HCT116 (cell line): ENCODE results near the gene TSPEAR. TPM values are rescaled to one million over a fixed set of nuclear protein-coding genes. Genes with fewer than 3 reads are reported as not detected.

ENCODE experiments used
- ATAC-seq: fragments of 200-7000 bp; cut with Tn5 transposase; 2 replicates; pipeline ENCODE4 v1.9.1; 2020; ENCODE audit warnings: mild to moderate bottlenecking, moderate library complexity
- BruUV-seq: library from RNA; stranded (reverse); fragments of 400-500 nt; replicated peaks from 2 replicates; lab custom pipeline; 2021; lab: Mats Ljungman, UMichigan
- CTCF ChIA-PET: fragments of 300-600 bp; sonication (Branson Sonifier 250); formaldehyde crosslinking; loops from one replicate; lab custom pipeline; 2021; ENCODE audit warnings: antibody characterized with exemption; lab: Charles Lee
- POLR2A ChIA-PET: fragments of 300-600, 350-600 bp; sonication (Branson Sonifier 250); formaldehyde crosslinking; loops from one replicate; lab custom pipeline; 2021; ENCODE audit warnings: antibody characterized with exemption; lab: Charles Lee
- RAD21 ChIA-PET, 2 experiments: fragments of 300-600 bp; sonication (Branson Sonifier 250); formaldehyde crosslinking; loops; one replicate each; lab custom pipeline; 2023; ENCODE audit warnings: low total read pairs in 2 of 2; ENCODE audit not compliant: uncharacterized antibody in 2 of 2, unreplicated experiment in 2 of 2, low non-redundant PET in 1 of 2; lab: Charles Lee
- DNase-seq: peaks from one replicate; pipeline ENCODE4 v3.0.0-alpha.2; 2010; ENCODE audit warnings: low read depth, low spot score
- H2AFZ ChIP-seq: fragments of 200-600 bp; shearing (Covaris generic), sonication (generic); 2 replicates; pipeline ENCODE4 v1.6.1; 2017; ENCODE audit warnings: low read depth, mixed run types, mixed read lengths, antibody characterized with exemption, low read length; ENCODE audit not compliant: poor library complexity, severe bottlenecking
- H3K27ac ChIP-seq: 2 replicates; pipeline ENCODE4 v1.5.1; 2012; ENCODE audit warnings: low read depth, low read length
- H3K27me3 ChIP-seq: fragments of 200-600 bp; sonication (generic); 2 replicates; pipeline ENCODE4 v1.6.1; 2016; ENCODE audit warnings: mixed run types, low read length, mixed read lengths; ENCODE audit not compliant: insufficient read depth
- H3K36me3 ChIP-seq, 2 experiments: fragments of 200-500 bp in 1 of 2; fragments of 200-600 bp in 1 of 2; sonication (Bioruptor generic) in 1 of 2; sonication (generic) in 1 of 2; 2 replicates each; pipeline versions ENCODE4 v1.5.1 to v1.6.1; 2014 to 2016; ENCODE audit warnings: low read length in 2 of 2, inconsistent platforms in 1 of 2, mixed read lengths in 1 of 2, mixed run types in 1 of 2; ENCODE audit not compliant: insufficient read depth in 2 of 2, control insufficient read depth in 1 of 2
- H3K4me1 ChIP-seq, 2 experiments: fragments of 200-600 bp in 1 of 2; sonication (generic) in 1 of 2; 2 replicates each; pipeline versions ENCODE4 v1.5.1 to v1.6.1; 2012 to 2017; ENCODE audit warnings: low read length in 2 of 2, inconsistent platforms in 1 of 2, mild to moderate bottlenecking in 1 of 2, mixed read lengths in 1 of 2, mixed run types in 1 of 2, moderate library complexity in 1 of 2; ENCODE audit not compliant: insufficient read depth in 2 of 2, control insufficient read depth in 1 of 2
- H3K4me2 ChIP-seq: fragments of 200-600 bp; sonication (generic); 2 replicates; pipeline ENCODE4 v1.6.1; 2017; ENCODE audit warnings: mixed run types, low read length, mixed read lengths
- H3K4me3 ChIP-seq, 2 experiments: fragments of 200-600 bp in 1 of 2; sonication (generic) in 1 of 2; replicated peaks in 1 of 2; 2 replicates each; pipeline ENCODE4 v1.5.1; 2011 to 2016; ENCODE audit warnings: low read length in 2 of 2, control low read depth in 1 of 2, low read depth in 1 of 2, mild to moderate bottlenecking in 1 of 2, mixed read lengths in 1 of 2, mixed run types in 1 of 2
- H3K79me2 ChIP-seq: fragments of 200-600 bp; sonication (generic); 2 replicates; pipeline ENCODE4 v1.6.1; 2017; ENCODE audit warnings: mild to moderate bottlenecking, mixed run types, low read length, moderate library complexity, mixed read lengths; ENCODE audit not compliant: insufficient read depth
- H3K9ac ChIP-seq: fragments of 200-600 bp; sonication (generic); 2 replicates; pipeline ENCODE4 v1.6.1; 2016; ENCODE audit warnings: low read length, mixed read lengths
- H3K9me2 ChIP-seq: fragments of 200-600 bp; sonication (generic), shearing (Covaris generic); 2 replicates; pipeline ENCODE4 v1.6.1; 2017; ENCODE audit warnings: mixed run types, mild to moderate bottlenecking, moderate library complexity; ENCODE audit not compliant: insufficient read depth
- H3K9me3 ChIP-seq, 2 experiments: fragments of 200-500 bp in 1 of 2; fragments of 200-600 bp in 1 of 2; sonication (Bioruptor generic) in 1 of 2; sonication (generic) in 1 of 2; 2 replicates each; pipeline ENCODE4 v1.6.1; 2014 to 2017; ENCODE audit warnings: low read length in 2 of 2, mixed read lengths in 2 of 2, inconsistent platforms in 1 of 2, low read depth in 1 of 2, mild to moderate bottlenecking in 1 of 2, mixed run types in 1 of 2, moderate library complexity in 1 of 2; ENCODE audit not compliant: control insufficient read depth in 1 of 2, insufficient read depth in 1 of 2
- H4K20me1 ChIP-seq: fragments of 200-600 bp; sonication (generic), shearing (Covaris generic); 2 replicates; pipeline ENCODE4 v1.6.1; 2017; ENCODE audit warnings: mixed run types, mild to moderate bottlenecking, moderate library complexity; ENCODE audit not compliant: insufficient read depth
- CBX3 ChIP-seq: IDR thresholded peaks from 2 replicates; pipeline ENCODE4 v1.6.1; 2012; ENCODE audit warnings: low read depth
- EGR1 ChIP-seq: IDR thresholded peaks from 2 replicates; pipeline ENCODE4 v1.6.1; 2012; ENCODE audit warnings: low read depth
- ELF1 ChIP-seq: IDR thresholded peaks from 2 replicates; pipeline ENCODE4 v1.6.1; 2012; ENCODE audit warnings: low read depth, borderline replicate concordance
- POLR2A ChIP-seq: IDR thresholded peaks from 2 replicates; pipeline ENCODE4 v1.7.0; 2011; ENCODE audit warnings: borderline replicate concordance; ENCODE audit not compliant: insufficient read depth, insufficient read length; ENCODE audit errors: extremely low read depth
- SP1 ChIP-seq: IDR thresholded peaks from 2 replicates; pipeline ENCODE4 v1.6.1; 2012; ENCODE audit warnings: low read depth
- SRF ChIP-seq: IDR thresholded peaks from 2 replicates; pipeline ENCODE4 v1.6.1; 2012; ENCODE audit warnings: low read depth
- TCF7L2 ChIP-seq: IDR thresholded peaks from 2 replicates; pipeline ENCODE4 v1.7.0; 2011; ENCODE audit warnings: borderline replicate concordance, inconsistent platforms; ENCODE audit not compliant: insufficient read depth, insufficient read length; ENCODE audit errors: extremely low read depth
- ZFX ChIP-seq: fragments of 450-650 bp; IDR thresholded peaks from 2 replicates; pipeline ENCODE4 v1.6.1; 2017
- ZNF274 ChIP-seq: fragments of 200-500 bp; sonication (Bioruptor generic); IDR thresholded peaks from 2 replicates; pipeline ENCODE4 v1.6.1; 2014; ENCODE audit warnings: mild to moderate bottlenecking, low read depth, low read length, inconsistent platforms
- intact Hi-C: fragments of 100-400 bp; cut with micrococcal nuclease; formaldehyde crosslinking; loops from 2 replicates; pipeline ENCODE4 v1.10.0; 2022
- total RNA-seq: library from RNA; stranded (reverse); gene quantifications from one replicate; pipeline ENCODE4 v1.2.1, GENCODE V29; 2021; ENCODE audit not compliant: unreplicated experiment
- TF ChIP-seq, protein P1 (sequence below): IDR thresholded peaks from 2 replicates; pipeline ENCODE4 v1.6.1; 2012; ENCODE audit warnings: low read depth
- TF ChIP-seq, protein P2 (sequence below): IDR thresholded peaks from 2 replicates; pipeline ENCODE4 v1.6.1; 2011; ENCODE audit warnings: mild to moderate bottlenecking, low read length, moderate library complexity; ENCODE audit not compliant: insufficient replicate concordance; ENCODE audit errors: extremely low read depth

TSPEAR gene
- total RNA-seq, 1 experiment from 2014 or later, result not detected

DNA sequence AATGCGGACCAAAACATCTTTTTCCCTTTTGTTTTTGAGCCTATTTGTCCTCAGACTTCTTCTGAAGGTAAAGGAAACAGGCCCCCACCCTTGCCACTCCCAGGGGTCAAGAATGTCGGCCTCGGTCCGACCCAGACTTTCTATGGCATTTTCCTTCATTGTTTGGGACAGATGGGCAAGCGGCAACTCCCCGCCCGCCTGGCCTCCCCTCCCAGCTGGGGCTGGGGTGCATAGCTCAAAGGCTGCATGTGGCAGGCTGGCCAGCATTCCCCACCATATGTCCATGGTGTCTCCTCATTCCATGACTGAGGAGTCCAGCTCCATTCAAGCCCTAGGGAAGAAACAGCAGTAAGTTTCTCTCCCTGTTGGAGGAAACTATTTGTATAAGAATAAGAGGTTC is 29.4 kb upstream of the TSPEAR start:
- Histone ChIP-seq H2AFZ (no peak overlapping the region), H3K4me3 (no peak overlapping the region), H3K4me1 (no peaks in the 10 kb centered on the region), H3K4me2 (no peak overlapping the region), H3K36me3 (no peaks in the 10 kb centered on the region), H3K27me3 (no peaks in the 10 kb centered on the region), H3K79me2 (no peaks in the 10 kb centered on the region), H3K9me2 (no peaks in the 10 kb centered on the region), H4K20me1 (no peaks in the 10 kb centered on the region), H3K9me3 (no peaks in the 10 kb centered on the region), H3K9ac (no peak overlapping the region), H3K27ac (no peak overlapping the region)
- ChIA-PET CTCF (interaction anchor here (3.0 kb wide), 1 partner anchor 230 kb away, joined by 38 read pairs; no protein-coding TSS in a partner anchor), RAD21 (no interaction called here), POLR2A (no interaction called here)
- ATAC-seq, result no peak
- no TSS peak for BruUV-seq
- intact Hi-C loops, result no loop called here
- TF ChIP-seq SP1 (no peak), TCF7L2 (no peak), ELF1 (no peak), ZNF274 (no peak), POLR2A (no peak), EGR1 (no peak), CBX3 (no peak), SRF (no peak), ZFX (no peak)
- TF ChIP-seq, protein P1, sequence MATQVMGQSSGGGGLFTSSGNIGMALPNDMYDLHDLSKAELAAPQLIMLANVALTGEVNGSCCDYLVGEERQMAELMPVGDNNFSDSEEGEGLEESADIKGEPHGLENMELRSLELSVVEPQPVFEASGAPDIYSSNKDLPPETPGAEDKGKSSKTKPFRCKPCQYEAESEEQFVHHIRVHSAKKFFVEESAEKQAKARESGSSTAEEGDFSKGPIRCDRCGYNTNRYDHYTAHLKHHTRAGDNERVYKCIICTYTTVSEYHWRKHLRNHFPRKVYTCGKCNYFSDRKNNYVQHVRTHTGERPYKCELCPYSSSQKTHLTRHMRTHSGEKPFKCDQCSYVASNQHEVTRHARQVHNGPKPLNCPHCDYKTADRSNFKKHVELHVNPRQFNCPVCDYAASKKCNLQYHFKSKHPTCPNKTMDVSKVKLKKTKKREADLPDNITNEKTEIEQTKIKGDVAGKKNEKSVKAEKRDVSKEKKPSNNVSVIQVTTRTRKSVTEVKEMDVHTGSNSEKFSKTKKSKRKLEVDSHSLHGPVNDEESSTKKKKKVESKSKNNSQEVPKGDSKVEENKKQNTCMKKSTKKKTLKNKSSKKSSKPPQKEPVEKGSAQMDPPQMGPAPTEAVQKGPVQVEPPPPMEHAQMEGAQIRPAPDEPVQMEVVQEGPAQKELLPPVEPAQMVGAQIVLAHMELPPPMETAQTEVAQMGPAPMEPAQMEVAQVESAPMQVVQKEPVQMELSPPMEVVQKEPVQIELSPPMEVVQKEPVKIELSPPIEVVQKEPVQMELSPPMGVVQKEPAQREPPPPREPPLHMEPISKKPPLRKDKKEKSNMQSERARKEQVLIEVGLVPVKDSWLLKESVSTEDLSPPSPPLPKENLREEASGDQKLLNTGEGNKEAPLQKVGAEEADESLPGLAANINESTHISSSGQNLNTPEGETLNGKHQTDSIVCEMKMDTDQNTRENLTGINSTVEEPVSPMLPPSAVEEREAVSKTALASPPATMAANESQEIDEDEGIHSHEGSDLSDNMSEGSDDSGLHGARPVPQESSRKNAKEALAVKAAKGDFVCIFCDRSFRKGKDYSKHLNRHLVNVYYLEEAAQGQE, result no peak
- TF ChIP-seq, protein P2, sequence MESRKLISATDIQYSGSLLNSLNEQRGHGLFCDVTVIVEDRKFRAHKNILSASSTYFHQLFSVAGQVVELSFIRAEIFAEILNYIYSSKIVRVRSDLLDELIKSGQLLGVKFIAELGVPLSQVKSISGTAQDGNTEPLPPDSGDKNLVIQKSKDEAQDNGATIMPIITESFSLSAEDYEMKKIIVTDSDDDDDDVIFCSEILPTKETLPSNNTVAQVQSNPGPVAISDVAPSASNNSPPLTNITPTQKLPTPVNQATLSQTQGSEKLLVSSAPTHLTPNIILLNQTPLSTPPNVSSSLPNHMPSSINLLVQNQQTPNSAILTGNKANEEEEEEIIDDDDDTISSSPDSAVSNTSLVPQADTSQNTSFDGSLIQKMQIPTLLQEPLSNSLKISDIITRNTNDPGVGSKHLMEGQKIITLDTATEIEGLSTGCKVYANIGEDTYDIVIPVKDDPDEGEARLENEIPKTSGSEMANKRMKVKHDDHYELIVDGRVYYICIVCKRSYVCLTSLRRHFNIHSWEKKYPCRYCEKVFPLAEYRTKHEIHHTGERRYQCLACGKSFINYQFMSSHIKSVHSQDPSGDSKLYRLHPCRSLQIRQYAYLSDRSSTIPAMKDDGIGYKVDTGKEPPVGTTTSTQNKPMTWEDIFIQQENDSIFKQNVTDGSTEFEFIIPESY, result no peak
- TF ChIP-seq, all 23 proteins: peak for 0
- DNase-seq, result no peak
